Psoas muscle (tissue), 8 donors: ENCODE results near the gene CAPN9. TPM values are rescaled to one million over a fixed set of nuclear protein-coding genes. Genes with fewer than 3 reads are reported as not detected.

Source experiments
- ATAC-seq, 4 donors: fragments of 200-7000 bp; cut with Tn5 transposase; one replicate each; pipeline ENCODE4 v1.9.1; 2020; ENCODE audit warnings: moderate library complexity in 3 of 4, mild to moderate bottlenecking in 2 of 4
- DNase-seq, 2 donors: peaks; one replicate each; pipeline ENCODE4 v3.0.0-alpha.2; 2020
- H3K27ac ChIP-seq: fragments of 200-600 bp; one replicate; pipeline ENCODE4 v1.8.0; 2022
- H3K27me3 ChIP-seq, 3 donors: fragments of 200-600 bp in 1 of 3; one replicate each; pipeline versions ENCODE4 v1.6.1 to v1.8.0; 2013 to 2022; ENCODE audit warnings: low read length in 2 of 3, mild to moderate bottlenecking in 2 of 3, moderate library complexity in 1 of 3; ENCODE audit not compliant: insufficient read depth in 3 of 3
- H3K36me3 ChIP-seq, 2 donors: fragments of 200-600 bp in 1 of 2; one replicate each; pipeline versions ENCODE4 v1.6.1 to v1.8.0; 2013 to 2022; ENCODE audit warnings: low read depth in 1 of 2, mild to moderate bottlenecking in 1 of 2, moderate library complexity in 1 of 2; ENCODE audit not compliant: insufficient read depth in 1 of 2
- H3K4me1 ChIP-seq: fragments of 200-600 bp; one replicate; pipeline ENCODE4 v1.8.0; 2022
- H3K4me3 ChIP-seq: fragments of 200-600 bp; one replicate; pipeline ENCODE4 v1.8.0; 2022; ENCODE audit warnings: mild to moderate bottlenecking
- H3K9me3 ChIP-seq: fragments of 200-600 bp; one replicate; pipeline ENCODE4 v1.8.0; 2022
- WGBS, 3 donors: extraction: QIAGEN DNeasy Blood & Tissue Kit; methylation state at CpG; one replicate each; pipeline versions ENCODE4 v1.1.6 to v1.1.7; 2013; 5-methylcytosine and 5-hydroxymethylcytosine counted together
- intact Hi-C, 2 donors: fragments of 100-400 bp; cut with DNase I; formaldehyde crosslinking; loops; one replicate each; pipeline versions ENCODE4 v1.11.0 to v1.14.2; 2022
- polyA plus RNA-seq, 3 donors: library from polyadenylated mRNA; stranded (reverse); fragments of 200-250 nt; gene quantifications; one replicate each; pipeline ENCODE4 v1.2.3, GENCODE V29; 2013
- total RNA-seq, 4 donors: library from RNA; stranded (reverse); fragmentation: NEBNext Ultra II Directional in 2 of 4; extraction: Animal tissue kit (Norgen Biotek cat#: 25700) in 2 of 4; gene quantifications; one replicate each; pipeline versions ENCODE4 v1.2.1 to v1.2.4, GENCODE V29; 2021 to 2023
- TF ChIP-seq, protein P1 (sequence below): fragments of 200-600 bp; IDR thresholded peaks from one replicate; pipeline ENCODE4 v1.8.0; 2022; ENCODE audit warnings: antibody characterized with exemption
- donor health status: healthy with polysubstance abuse.
- donor health status: DM: no; HTN: no; CAD: no; lungs with moderate emphysema.
- donor health status: Bipolar disorder and iron deficiency.
- donor health status: healthy.
- donor health status: DM: yes; HTN: yes; CAD: no.
- donor health status: DM: no; HTN: no; CAD: no.
- donor health status: DM: no; HTN: no; CAD: no.
- donor health status: DM: yes; HTN: yes; CAD: no.

Gene CAPN9
- total and polyA plus RNA-seq, 7 donors = 0.03 TPM; not detected in 6

DNA sequence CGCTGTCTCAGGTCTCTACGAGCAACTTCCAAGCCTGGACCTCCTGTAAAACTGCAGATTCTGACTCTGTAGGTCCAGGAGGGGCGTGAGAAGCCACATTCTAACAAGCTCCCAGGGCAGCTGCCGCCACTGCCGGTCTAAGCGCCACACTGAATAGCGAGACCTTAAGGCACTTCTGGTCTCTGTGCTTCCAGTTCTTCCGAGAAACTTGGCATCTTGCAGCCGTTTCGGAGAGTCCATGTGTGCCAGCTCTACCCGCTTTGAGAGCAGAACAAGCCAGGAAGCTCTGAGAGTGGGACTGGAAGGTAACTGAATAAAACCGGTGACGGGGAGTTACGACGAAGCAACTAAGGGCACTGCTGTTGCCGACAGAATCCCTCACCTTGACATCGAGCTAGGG lies 45.8 kb upstream of the CAPN9 start:
- H3K4me3 ChIP-seq = no peak overlapping the region
- H3K27me3 ChIP-seq = no peaks in the 10 kb centered on the region
- H3K4me1 ChIP-seq = peaks cover 6% of the 10 kb centered on the region
- intact Hi-C loops = loop anchor here in 1 of 2 donors (5.0 kb wide), 1 partner anchor 71 kb away; no protein-coding TSS in a partner anchor
- 77 to 89% (median 80%) methylated on average over 17 of the region's 17 CpGs for WGBS, 3 donors
- TF ChIP-seq, protein P1, sequence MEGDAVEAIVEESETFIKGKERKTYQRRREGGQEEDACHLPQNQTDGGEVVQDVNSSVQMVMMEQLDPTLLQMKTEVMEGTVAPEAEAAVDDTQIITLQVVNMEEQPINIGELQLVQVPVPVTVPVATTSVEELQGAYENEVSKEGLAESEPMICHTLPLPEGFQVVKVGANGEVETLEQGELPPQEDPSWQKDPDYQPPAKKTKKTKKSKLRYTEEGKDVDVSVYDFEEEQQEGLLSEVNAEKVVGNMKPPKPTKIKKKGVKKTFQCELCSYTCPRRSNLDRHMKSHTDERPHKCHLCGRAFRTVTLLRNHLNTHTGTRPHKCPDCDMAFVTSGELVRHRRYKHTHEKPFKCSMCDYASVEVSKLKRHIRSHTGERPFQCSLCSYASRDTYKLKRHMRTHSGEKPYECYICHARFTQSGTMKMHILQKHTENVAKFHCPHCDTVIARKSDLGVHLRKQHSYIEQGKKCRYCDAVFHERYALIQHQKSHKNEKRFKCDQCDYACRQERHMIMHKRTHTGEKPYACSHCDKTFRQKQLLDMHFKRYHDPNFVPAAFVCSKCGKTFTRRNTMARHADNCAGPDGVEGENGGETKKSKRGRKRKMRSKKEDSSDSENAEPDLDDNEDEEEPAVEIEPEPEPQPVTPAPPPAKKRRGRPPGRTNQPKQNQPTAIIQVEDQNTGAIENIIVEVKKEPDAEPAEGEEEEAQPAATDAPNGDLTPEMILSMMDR = no peak
- peaks cover 0 to 40% of the 10 kb centered on the region in 2 donors for H3K36me3 ChIP-seq
- H3K9me3 ChIP-seq = no peaks in the 10 kb centered on the region
- ATAC-seq (no peak), DNase-seq (no peak)
- H3K27ac ChIP-seq = no peak overlapping the region

DNA sequence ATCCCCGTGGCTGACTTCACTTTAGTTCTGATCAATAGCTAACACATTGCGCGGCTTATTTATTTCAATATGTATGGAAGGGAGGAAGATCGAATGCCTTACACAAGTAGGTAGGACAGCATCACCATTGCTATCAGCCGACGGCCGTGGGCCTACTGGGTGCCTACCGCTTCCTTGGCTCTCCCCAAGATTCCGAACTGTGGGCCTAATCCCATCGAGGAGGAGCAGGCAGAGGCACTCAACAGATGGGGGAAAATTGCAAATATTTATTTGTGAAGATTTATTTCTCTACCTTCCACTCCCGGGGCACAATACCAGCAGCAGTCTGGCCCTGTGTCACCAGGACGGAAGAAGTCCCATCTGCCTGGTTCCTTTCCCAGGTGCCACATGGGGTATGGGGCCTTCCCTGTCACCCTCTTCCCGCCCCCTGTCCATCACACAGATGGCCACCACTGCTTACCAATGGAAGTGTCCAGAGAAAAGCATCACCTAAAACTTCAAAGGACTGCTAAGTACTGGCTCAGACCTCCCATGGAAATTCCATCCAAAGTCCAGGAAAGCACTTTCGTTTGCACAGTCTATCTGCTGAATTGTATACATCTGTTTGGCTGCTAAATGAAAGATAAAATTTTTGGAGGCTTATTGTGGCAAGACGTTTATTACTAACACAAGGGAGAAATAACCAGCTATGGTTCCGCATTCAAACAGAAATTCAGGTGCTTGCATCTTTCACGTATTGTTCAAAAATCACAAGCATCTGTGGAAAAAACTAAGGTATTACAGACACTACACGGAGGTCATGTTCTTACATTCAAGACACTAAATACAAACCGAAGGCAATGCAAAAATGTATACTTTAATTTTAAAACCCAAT lies 45.1 kb upstream of the CAPN9 start:
- H3K9me3 ChIP-seq = no peaks in the 10 kb centered on the region
- no peaks in the 10 kb centered on the region for H3K27me3 ChIP-seq
- WGBS, 3 donors = 85 to 93% (median 89%) methylated on average over 19 of the region's 19 CpGs
- no peak overlapping the region for H3K27ac ChIP-seq
- H3K4me3 ChIP-seq = no peak overlapping the region
- ATAC-seq (no peak), DNase-seq (no peak)
- intact Hi-C loops = loop anchor here in 1 of 2 donors (5.0 kb wide), 1 partner anchor 70 kb away; no protein-coding TSS in a partner anchor
- H3K36me3 ChIP-seq = peaks cover 0 to 40% of the 10 kb centered on the region in 2 donors
- H3K4me1 ChIP-seq = peaks cover 3% of the 10 kb centered on the region
- TF ChIP-seq, protein P1 = no peak

DNA sequence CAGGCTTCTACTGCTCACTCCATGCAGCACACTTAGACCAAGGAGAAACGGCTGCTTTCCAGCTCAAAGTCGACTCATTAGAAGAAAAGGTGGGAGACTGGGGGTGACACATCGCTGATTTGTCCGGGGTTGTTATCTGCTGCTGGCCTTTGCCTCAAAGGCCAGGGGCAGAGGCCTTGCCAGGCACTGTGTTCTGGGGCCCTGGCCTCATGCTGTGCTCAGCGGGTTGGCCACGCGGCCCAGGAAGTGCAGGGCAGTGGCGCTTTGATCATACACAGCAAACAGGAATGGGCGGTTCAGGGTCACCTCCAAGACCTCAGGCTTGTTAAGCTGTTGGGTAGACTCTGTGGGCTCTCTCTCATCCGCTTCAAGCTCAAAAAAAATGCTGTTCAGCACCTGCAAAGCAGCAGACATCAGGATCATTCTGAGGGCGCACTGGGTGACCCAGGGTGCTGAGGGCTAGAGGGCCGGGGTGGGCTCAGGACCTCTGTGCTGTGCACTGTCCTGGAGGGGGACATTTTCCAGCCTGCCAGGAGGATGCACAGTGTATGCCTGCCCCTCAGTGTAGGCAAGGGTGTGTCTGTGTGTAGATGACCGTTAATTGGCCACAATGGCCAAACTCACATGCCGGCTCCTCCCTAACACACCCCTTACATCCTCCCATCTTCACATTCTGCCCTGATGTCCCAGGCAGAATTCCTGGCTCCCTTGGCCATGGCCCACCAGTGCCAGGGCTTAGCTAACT lies 44.1 kb upstream of the CAPN9 start:
- peaks cover 0 to 40% of the 10 kb centered on the region in 2 donors for H3K36me3 ChIP-seq
- H3K27ac ChIP-seq = no peak overlapping the region
- DNase-seq = no peak
- H3K27me3 ChIP-seq = no peaks in the 10 kb centered on the region
- TF ChIP-seq, protein P1 = no peak
- no peaks in the 10 kb centered on the region for H3K9me3 ChIP-seq
- intact Hi-C loops = loop anchor here in 1 of 2 donors (5.0 kb wide), 1 partner anchor 69 kb away; no protein-coding TSS in a partner anchor
- no peaks in the 10 kb centered on the region for H3K4me1 ChIP-seq
- no peak overlapping the region for H3K4me3 ChIP-seq
- ATAC-seq = no peak
- 73 to 77% (median 76%) methylated on average over 14 of the region's 14 CpGs for WGBS, 3 donors

DNA sequence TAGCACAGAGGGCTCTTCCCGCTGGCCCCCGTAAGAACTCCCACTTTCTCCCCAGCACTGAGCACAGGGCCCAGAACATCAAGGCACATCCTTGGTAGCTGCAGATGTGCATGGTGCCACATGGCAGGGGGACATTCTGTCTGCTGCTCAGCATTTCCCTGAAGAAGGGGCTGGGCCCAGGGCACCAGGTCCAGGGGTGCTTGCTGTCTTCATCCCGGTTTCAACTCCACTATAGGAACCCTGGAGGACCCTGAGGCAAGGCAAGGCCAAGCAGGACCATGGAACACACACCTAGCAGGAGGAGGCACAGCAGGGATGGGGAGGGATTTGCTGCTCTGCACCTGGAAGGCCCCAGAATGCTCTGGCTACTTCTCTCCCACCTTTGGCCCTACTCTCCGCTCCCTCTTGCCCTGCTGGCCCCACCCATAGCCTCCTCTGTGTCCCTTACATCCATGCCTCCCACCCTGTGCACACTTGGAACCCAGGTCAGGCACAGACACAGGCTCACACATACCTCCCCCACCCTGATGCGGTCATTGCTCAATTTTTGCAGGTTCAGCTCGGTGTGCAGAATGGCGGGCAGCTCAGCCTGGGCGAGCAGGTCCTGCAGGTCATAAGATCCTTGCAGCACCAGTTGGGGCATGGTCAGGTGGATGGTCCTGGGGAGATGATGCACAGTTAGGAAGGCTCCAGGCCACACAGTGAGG lies 43.4 kb upstream of the CAPN9 start:
- DNase-seq (peak in 1 of 2 donors; percentile 43), ATAC-seq (no peak)
- H3K27me3 ChIP-seq = no peaks in the 10 kb centered on the region
- peaks cover 3% of the 10 kb centered on the region for H3K4me1 ChIP-seq
- 93 to 97% (median 95%) methylated on average over 8 of the region's 8 CpGs for WGBS, 3 donors
- intact Hi-C loops = loop anchor here in 1 of 2 donors (5.0 kb wide), 1 partner anchor 68 kb away; no protein-coding TSS in a partner anchor
- H3K36me3 ChIP-seq = peaks cover 0 to 40% of the 10 kb centered on the region in 2 donors
- H3K27ac ChIP-seq = no peak overlapping the region
- no peaks in the 10 kb centered on the region for H3K9me3 ChIP-seq
- H3K4me3 ChIP-seq = no peak overlapping the region
- TF ChIP-seq, protein P1 = no peak
